Measurements from ENCODE around the gene CARD14. TPM values are rescaled to one million over a fixed set of nuclear protein-coding genes. Genes with fewer than 3 reads are reported as not detected.

CARD14 gene
- total and polyA plus RNA-seq, 10 donors = 0.63 to 4.8 (median 1.3) TPM

DNA sequence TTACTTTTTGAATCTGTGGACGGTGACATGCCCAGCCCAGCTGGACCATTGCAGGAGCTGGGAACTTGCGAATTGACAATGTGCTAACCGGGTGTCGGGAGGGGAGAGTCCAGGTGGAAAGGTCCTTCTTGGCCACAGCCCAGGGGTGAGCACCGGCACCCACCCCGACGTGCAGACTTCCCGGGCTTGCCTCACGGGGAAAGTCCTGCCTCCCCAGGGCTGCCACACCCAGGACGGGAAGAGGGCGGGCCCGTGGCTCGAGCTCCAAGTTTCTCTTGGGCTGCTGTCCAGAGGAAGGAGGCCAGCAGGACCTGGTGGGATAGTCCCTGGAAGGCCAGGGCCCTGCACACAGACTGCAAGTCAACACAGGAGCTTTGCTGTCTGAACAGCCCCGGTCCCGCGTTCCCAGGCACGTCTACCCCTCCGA, 17.7 kb downstream of the CARD14 start:
- Histone ChIP-seq H3K36me3 (no peaks in the 10 kb centered on the region), H3K9me3 (no peaks in the 10 kb centered on the region), H3K27me3 (replicated peaks in 1 of 7) (peaks cover 0 to 23% (median 0%) of the 10 kb centered on the region in 7 donors), H3K4me3 (peak overlapping the region in 1 of 8 donors; percentile 32), H3K27ac (peak overlapping the region in 1 of 8 donors; percentile 17), H3K4me1 (peaks cover 0 to 21% (median 5%) of the 10 kb centered on the region in 6 donors)
- TF ChIP-seq, protein P1, sequence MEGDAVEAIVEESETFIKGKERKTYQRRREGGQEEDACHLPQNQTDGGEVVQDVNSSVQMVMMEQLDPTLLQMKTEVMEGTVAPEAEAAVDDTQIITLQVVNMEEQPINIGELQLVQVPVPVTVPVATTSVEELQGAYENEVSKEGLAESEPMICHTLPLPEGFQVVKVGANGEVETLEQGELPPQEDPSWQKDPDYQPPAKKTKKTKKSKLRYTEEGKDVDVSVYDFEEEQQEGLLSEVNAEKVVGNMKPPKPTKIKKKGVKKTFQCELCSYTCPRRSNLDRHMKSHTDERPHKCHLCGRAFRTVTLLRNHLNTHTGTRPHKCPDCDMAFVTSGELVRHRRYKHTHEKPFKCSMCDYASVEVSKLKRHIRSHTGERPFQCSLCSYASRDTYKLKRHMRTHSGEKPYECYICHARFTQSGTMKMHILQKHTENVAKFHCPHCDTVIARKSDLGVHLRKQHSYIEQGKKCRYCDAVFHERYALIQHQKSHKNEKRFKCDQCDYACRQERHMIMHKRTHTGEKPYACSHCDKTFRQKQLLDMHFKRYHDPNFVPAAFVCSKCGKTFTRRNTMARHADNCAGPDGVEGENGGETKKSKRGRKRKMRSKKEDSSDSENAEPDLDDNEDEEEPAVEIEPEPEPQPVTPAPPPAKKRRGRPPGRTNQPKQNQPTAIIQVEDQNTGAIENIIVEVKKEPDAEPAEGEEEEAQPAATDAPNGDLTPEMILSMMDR (IDR thresholded peaks at IDR 0.05 in 8 of 11, conservative IDR thresholded peaks at IDR 0.05 in 3 of 11) = no peak
- peak in 2 of 3 donors; percentile 46 to 65 for TF ChIP-seq POLR2AphosphoS5 (IDR thresholded peaks at IDR 0.05)
- intact Hi-C loops (cut with DNase I; ENCODE audit: low total_unique reads) = no loop called here
- 66 to 79% (median 69%) methylated on average over 9 to 18 of the region's 18 CpGs for WGBS, 5 donors
- DNase-seq = no peak

DNA sequence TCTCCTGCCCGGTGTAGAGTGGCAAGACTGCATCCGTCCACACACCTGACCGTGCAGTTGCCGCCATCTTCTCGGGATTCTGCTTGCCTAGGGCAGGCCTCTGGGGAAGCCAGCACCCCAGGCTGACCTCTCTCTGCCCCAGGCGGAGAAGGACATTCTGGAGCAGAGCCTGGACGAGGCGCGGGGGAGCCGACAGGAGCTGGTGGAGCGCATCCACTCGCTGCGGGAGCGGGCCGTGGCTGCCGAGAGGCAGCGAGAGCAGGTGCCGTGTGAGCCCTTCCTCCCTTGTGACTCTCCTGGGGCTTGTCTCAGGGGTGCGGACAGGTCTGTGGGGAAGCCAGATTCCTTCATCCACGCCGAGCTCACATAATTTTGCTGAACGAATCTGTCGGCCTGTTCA, 19.8 kb downstream of the CARD14 start:
- no peaks in the 10 kb centered on the region for H3K9me3 ChIP-seq
- H3K27me3 ChIP-seq (replicated peaks in 1 of 7) = peaks cover 0 to 21% (median 0%) of the 10 kb centered on the region in 7 donors
- no peak overlapping the region for H3K4me3 ChIP-seq
- H3K4me1 ChIP-seq = peaks cover 0 to 23% (median 6%) of the 10 kb centered on the region in 6 donors
- no peak for TF ChIP-seq POLR2AphosphoS5 (IDR thresholded peaks at IDR 0.05)
- TF ChIP-seq POLR2A (IDR thresholded peaks at IDR 0.05) = no peak
- TF ChIP-seq, protein P1 (IDR thresholded peaks at IDR 0.05 in 8 of 11, conservative IDR thresholded peaks at IDR 0.05 in 3 of 11) = no peak
- intact Hi-C loops (cut with DNase I; ENCODE audit: low total_unique reads) = no loop called here
- H3K36me3 ChIP-seq = no peaks in the 10 kb centered on the region
- DNase-seq = no peak
- WGBS, 5 donors = 85 to 92% (median 91%) methylated on average over 22 to 23 of the region's 23 CpGs
- H3K27ac ChIP-seq = no peak overlapping the region

DNA sequence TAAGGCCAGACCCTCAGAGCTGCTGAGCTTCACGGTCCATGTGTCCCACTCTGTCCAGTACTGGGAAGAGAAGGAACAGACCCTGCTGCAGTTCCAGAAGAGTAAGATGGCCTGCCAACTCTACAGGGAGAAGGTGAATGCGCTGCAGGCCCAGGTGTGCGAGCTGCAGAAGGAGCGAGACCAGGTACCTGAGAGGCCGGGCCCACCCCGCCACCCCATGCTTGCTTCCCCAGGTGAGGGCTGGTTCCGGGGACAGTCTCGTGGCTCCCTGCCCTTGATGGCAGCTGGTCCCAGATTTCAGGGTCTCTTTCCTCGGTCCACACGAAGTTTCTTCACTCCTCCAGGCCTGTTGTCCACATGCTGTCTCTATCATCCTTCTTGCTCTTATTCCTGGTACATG, 20.9 kb downstream of the CARD14 start:
- H3K27ac ChIP-seq = no peak overlapping the region
- no peaks in the 10 kb centered on the region for H3K36me3 ChIP-seq
- no peak overlapping the region for H3K4me3 ChIP-seq
- WGBS, 5 donors = 88 to 95% (median 92%) methylated on average over 10 of the region's 10 CpGs
- peaks cover 0 to 23% (median 0%) of the 10 kb centered on the region in 7 donors for H3K27me3 ChIP-seq (replicated peaks in 1 of 7)
- H3K4me1 ChIP-seq = peaks cover 0 to 28% (median 6%) of the 10 kb centered on the region in 6 donors
- no peaks in the 10 kb centered on the region for H3K9me3 ChIP-seq
- intact Hi-C loops (cut with DNase I; ENCODE audit: low total_unique reads) = no loop called here
- no peak for DNase-seq
- TF ChIP-seq POLR2AphosphoS5 (IDR thresholded peaks at IDR 0.05) (no peak), POLR2A (IDR thresholded peaks at IDR 0.05) (no peak)
- TF ChIP-seq, protein P1 (IDR thresholded peaks at IDR 0.05 in 8 of 11, conservative IDR thresholded peaks at IDR 0.05 in 3 of 11) = no peak

DNA sequence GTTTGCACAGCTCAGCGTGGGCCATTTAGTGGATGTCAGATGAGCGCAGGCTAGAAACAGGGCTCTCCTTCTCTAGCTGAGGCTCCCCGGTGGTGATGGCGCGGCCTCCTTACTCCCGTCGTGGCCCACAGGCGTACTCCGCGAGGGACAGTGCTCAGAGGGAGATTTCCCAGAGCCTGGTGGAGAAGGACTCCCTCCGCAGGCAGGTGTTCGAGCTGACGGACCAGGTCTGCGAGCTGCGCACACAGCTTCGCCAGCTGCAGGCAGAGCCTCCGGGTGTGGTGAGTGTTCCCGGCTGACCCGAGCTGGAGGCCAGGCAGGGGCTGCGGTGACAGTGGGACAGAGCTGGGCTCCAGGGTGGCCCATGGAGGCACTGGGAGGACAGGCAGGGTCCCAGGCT, 21.4 kb downstream of the CARD14 start:
- no peak for DNase-seq
- Histone ChIP-seq H3K36me3 (no peaks in the 10 kb centered on the region), H3K27ac (peak overlapping the region in 1 of 8 donors; percentile 20), H3K4me3 (no peak overlapping the region), H3K9me3 (no peaks in the 10 kb centered on the region), H3K27me3 (replicated peaks in 1 of 7) (peaks cover 0 to 27% (median 0%) of the 10 kb centered on the region in 7 donors), H3K4me1 (peaks cover 0 to 33% (median 6%) of the 10 kb centered on the region in 6 donors)
- intact Hi-C loops (cut with DNase I; ENCODE audit: low total_unique reads) = no loop called here
- TF ChIP-seq, protein P1 (IDR thresholded peaks at IDR 0.05 in 8 of 11, conservative IDR thresholded peaks at IDR 0.05 in 3 of 11) = no peak
- TF ChIP-seq POLR2A (IDR thresholded peaks at IDR 0.05) = no peak
- no peak for TF ChIP-seq POLR2AphosphoS5 (IDR thresholded peaks at IDR 0.05)
- WGBS, 5 donors = 85 to 91% (median 90%) methylated on average over 11 to 20 of the region's 20 CpGs
